ENCODE results near the gene CSRP1.
"Not testable (repeated sequence)": the region's sequence is repeated elsewhere in the genome, so short reads cannot be mapped to it uniquely, and the experiment has no call there.

CSRP1 gene

DNA sequence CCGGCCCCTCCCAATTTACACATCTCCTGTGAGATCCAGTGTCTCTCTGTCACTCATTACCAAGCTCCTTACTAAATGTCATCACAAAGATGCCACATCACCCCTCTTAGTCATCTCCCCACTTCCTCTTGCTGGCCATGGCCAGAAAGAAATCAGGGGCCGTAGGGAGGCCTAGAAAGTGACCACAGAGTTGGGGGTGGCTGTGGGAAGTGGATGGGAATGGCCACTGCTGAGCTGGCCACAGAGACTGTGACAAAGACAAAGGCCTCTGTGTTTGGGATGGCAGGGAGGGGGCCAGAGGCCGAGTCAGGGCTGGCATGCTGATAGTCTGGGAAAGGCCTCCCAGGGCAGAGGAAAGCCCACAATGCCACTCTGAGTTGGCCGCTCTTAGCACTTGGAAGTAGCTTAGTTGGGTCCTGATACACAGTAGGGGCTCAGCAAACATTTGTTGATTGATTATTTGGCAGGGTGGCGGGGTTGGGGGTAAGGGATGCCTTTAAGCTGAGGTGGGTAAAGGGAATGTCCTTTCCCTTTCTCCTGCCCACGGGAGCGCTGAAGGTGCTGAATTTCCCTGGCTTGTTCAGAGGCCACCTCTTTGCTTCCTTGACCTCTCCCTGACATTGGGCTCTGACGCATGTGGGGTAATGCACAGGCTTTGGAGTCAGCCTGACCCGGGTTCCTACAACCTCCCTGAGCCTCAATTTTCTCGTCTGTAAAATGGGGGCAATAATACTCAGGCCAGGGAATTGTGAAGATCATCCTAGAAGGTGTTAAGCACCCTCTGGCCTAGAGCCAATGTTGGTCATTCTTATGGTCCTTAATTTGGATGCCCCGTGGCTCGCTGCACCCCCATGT lies 45.2 kb upstream of the CSRP1 start:
- TF ChIP-seq, protein P1, sequence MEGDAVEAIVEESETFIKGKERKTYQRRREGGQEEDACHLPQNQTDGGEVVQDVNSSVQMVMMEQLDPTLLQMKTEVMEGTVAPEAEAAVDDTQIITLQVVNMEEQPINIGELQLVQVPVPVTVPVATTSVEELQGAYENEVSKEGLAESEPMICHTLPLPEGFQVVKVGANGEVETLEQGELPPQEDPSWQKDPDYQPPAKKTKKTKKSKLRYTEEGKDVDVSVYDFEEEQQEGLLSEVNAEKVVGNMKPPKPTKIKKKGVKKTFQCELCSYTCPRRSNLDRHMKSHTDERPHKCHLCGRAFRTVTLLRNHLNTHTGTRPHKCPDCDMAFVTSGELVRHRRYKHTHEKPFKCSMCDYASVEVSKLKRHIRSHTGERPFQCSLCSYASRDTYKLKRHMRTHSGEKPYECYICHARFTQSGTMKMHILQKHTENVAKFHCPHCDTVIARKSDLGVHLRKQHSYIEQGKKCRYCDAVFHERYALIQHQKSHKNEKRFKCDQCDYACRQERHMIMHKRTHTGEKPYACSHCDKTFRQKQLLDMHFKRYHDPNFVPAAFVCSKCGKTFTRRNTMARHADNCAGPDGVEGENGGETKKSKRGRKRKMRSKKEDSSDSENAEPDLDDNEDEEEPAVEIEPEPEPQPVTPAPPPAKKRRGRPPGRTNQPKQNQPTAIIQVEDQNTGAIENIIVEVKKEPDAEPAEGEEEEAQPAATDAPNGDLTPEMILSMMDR (IDR thresholded peaks at IDR 0.05; ENCODE audit: insufficient read depth, low read depth, low read length, missing control alignments): no peak
- no peak overlapping the region for H3K4me3 ChIP-seq (ENCODE audit: low read depth, low read length)
- no peak for DNase-seq (ENCODE audit: low read depth)

DNA sequence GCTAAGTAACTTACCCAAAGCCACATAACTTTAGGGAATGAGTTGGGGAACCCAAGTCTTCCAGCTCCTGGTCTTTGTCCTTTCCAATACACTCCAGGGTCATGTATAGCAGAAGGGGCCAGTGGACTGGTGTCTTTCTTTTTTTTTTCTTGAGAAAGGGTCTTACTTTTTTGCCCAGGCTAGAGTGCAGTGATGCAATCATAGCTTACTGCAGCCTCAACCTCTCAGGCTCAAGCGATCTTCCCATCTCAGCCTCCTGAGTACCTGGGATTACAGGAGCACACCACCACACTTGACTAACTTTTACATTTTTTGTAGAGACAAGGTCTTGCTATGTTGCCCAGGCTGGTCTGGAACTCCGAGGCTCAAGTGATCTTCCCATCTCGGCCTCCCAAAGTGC lies 44.2 kb upstream of the CSRP1 start:
- no peak overlapping the region for H3K4me3 ChIP-seq (ENCODE audit: low read depth, low read length)
- TF ChIP-seq, protein P1 (IDR thresholded peaks at IDR 0.05; ENCODE audit: insufficient read depth, low read depth, low read length, missing control alignments): no peak
- DNase-seq (ENCODE audit: low read depth): no peak

DNA sequence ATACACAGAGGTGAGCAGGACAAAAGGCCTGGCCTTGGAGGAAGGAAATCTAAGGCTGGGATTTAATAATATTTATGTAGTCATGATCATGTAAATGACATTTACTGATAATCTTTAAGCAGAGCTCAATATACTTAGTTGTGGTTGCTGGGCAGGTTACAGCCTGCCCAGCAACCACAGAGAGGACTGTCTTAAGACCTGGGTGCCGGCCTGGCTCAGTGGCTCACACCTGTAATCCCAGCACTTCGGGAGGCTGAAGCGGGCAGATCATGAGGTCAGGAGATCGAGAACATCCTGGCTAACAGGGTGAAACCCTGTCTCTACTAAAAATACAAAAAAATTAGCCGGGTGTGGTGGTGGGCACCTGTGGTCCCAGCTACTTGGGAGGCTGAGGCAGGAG lies 42.6 kb upstream of the CSRP1 start:
- DNase-seq (ENCODE audit: low read depth); H3K4me3 ChIP-seq (ENCODE audit: low read depth, low read length): not testable (repeated sequence)

DNA sequence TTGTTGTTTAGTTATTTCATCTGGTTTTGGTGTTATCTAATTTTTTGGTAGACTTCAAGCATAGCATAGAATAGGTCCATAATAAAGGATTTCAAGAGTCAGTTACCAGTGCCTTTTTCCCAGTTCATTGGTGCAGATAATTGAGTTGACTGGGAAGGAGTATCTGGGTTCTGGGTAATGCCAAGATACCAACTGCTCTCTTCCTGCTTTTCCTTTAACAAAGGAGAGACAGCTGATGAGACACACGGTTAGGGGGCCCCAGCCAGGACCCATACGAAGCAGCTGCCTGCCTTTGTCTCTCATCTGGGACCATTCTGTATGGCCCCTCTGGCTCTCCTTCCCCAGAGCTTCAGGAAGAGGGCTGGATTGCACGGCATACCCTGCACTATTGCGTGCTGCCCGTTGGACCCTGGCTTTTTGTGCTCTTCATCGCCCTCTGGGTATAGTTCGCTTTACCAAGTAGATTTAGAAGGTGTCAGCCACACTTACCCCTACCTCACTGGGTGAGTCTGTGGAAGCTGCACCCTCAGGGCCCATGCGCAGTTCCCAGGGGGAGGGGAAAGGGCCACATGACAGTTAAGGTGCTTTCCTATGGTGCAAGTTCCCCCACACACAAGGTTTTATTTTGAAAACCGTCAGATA lies 39.0 kb upstream of the CSRP1 start:
- TF ChIP-seq, protein P1 (IDR thresholded peaks at IDR 0.05; ENCODE audit: insufficient read depth, low read depth, low read length, missing control alignments): no peak
- peak; percentile 44 for DNase-seq (ENCODE audit: low read depth)
- no peak overlapping the region for H3K4me3 ChIP-seq (ENCODE audit: low read depth, low read length)

DNA sequence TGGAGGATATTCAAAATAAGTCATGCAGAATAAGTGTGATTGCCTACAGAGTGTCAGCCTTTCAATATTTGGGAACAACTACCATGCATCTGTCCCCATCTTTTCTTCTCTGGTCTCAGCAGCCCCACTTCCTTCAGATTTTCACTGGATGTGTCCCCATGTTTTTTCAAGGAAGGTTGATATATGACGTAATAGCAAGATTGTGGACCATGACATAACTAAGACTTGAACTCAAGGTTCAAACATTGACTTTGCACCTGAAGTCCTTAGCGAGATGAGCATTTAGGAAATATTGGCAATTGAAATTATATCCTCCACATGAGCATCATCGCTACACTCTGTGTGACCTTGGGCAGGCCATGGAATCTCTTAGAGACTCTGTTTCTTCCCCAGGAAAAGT lies 37.8 kb upstream of the CSRP1 start:
- TF ChIP-seq, protein P1 (IDR thresholded peaks at IDR 0.05; ENCODE audit: insufficient read depth, low read depth, low read length, missing control alignments): no peak
- H3K4me3 ChIP-seq (ENCODE audit: low read depth, low read length): no peak overlapping the region
- DNase-seq (ENCODE audit: low read depth): no peak

DNA sequence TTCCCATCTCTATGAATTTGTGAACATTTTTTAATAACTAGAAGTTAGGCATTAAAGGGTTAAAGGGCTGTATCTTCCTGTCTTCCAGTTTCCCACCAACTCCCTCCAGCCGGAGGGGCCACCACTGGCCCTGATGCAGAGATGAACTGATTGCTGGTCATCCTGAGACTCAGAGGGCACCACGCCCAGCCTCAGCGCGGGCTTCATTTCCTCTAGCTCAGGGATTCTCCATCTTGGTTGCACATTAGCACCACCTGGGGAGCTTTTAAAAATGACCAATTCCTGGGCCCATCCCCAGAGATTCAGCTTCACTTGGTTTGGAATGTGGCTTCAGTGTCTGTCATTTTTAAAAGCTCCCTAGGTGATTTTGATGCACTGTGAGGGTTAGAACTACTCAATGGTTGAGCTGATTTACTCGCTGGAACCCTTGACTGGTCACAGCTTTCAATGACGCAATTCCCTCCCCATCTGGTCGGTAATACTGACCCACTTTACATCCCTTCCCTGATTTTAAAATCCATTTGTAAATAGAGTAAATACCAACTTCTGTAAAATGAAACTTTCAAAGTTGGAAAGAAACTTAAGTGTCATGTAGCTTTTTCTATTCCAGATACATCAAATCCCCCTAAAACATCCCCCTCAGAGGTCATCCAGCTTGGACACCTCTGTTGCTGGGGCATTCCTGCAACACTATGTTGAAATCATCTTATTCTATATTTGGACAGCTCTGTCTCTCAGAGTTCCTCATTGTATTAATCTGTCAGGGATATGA lies 37.1 kb upstream of the CSRP1 start:
- H3K4me3 ChIP-seq (ENCODE audit: low read depth, low read length): no peak overlapping the region
- TF ChIP-seq, protein P1 (IDR thresholded peaks at IDR 0.05; ENCODE audit: insufficient read depth, low read depth, low read length, missing control alignments): no peak
- DNase-seq (ENCODE audit: low read depth): no peak

Data from GM12865 (cell line).